ENCODE measurements around the gene TRIM21.
A peak's percentile ranks its signal among the peaks of the same experiment; 100 is the strongest.
"Not testable (repeated sequence)": the region's sequence is repeated elsewhere in the genome, so short reads cannot be mapped to it uniquely, and the experiment has no call there.

The TRIM21 gene

GRCh38 chr11:4393209-4393857 lies at the start of gene TRIM21:
Gene TRIM21 (minus strand): TSS chr11:4393702. CDS start chr11:4390409, 3,293 bp downstream.
- peaks cover 50% of the 10 kb centered on the region for H3K4me1 Mint-ChIP-seq
- ATAC-seq (peak; percentile 99), DNase-seq (ENCODE audit: low spot score in 2 of 2) (peak; percentile 59 to 93)
- H3K36me3 Mint-ChIP-seq: peaks cover 37% of the 10 kb centered on the region
- peak within 1 kb of the TSS; percentile 95 for H3K27ac Mint-ChIP-seq
- H3K9me3 Mint-ChIP-seq: peaks cover 4% of the 10 kb centered on the region
- peak within 1 kb of the TSS; percentile 94 for H3K4me3 Mint-ChIP-seq

- Mint-ChIP-seq H3K4me1 (no peaks in the 10 kb centered on the region), H3K36me3 (no peaks in the 10 kb centered on the region), H3K9me3 (no peaks in the 10 kb centered on the region), H3K27ac (no peak overlapping the region), H3K4me3 (no peak overlapping the region)
- ATAC-seq (no peak), DNase-seq (ENCODE audit: low spot score in 2 of 2) (no peak)
Measured at GRCh38 chr11:4441515-4441914, 48.0 kb upstream of the TRIM21 start.

GRCh38 chr11:4436411-4436810 lies 42.9 kb upstream of the TRIM21 start:
- Mint-ChIP-seq H3K4me3 (no peak overlapping the region), H3K9me3 (no peaks in the 10 kb centered on the region), H3K4me1 (no peaks in the 10 kb centered on the region), H3K27ac (no peak overlapping the region), H3K36me3 (no peaks in the 10 kb centered on the region)
- no peak for DNase-seq (ENCODE audit: low spot score in 2 of 2)
- ATAC-seq: no peak

GRCh38 chr11:4433856-4434255 lies 40.4 kb upstream of the TRIM21 start:
- no peak for ATAC-seq
- H3K27ac Mint-ChIP-seq: no peak overlapping the region
- no peaks in the 10 kb centered on the region for H3K9me3 Mint-ChIP-seq
- H3K4me1 Mint-ChIP-seq: no peaks in the 10 kb centered on the region
- no peak overlapping the region for H3K4me3 Mint-ChIP-seq
- no peak for DNase-seq (ENCODE audit: low spot score in 2 of 2)
- no peaks in the 10 kb centered on the region for H3K36me3 Mint-ChIP-seq

- Mint-ChIP-seq H3K4me3 (no peak overlapping the region), H3K4me1 (no peaks in the 10 kb centered on the region), H3K27ac (no peak overlapping the region), H3K36me3 (no peaks in the 10 kb centered on the region), H3K9me3 (no peaks in the 10 kb centered on the region)
- no peak for ATAC-seq
- DNase-seq (ENCODE audit: low spot score in 2 of 2): no peak
Measured at GRCh38 chr11:4430051-4430450, 36.5 kb upstream of the TRIM21 start.

GRCh38 chr11:4418403-4418802 lies 24.9 kb upstream of the TRIM21 start:
- H3K9me3 Mint-ChIP-seq: no peaks in the 10 kb centered on the region
- no peaks in the 10 kb centered on the region for H3K4me1 Mint-ChIP-seq
- peak; percentile 8 for ATAC-seq
- DNase-seq (ENCODE audit: low spot score in 2 of 2): no peak
- no peaks in the 10 kb centered on the region for H3K36me3 Mint-ChIP-seq
- no peak overlapping the region for H3K4me3 Mint-ChIP-seq
- no peak overlapping the region for H3K27ac Mint-ChIP-seq

- Mint-ChIP-seq H3K9me3 (no peaks in the 10 kb centered on the region), H3K4me3 (no peak overlapping the region), H3K27ac (no peak overlapping the region), H3K36me3 (no peaks in the 10 kb centered on the region), H3K4me1 (no peaks in the 10 kb centered on the region)
- DNase-seq (ENCODE audit: low spot score in 2 of 2) (no peak), ATAC-seq (no peak)
Measured at GRCh38 chr11:4416816-4417215, 23.3 kb upstream of the TRIM21 start.

GRCh38 chr11:4416306-4416705 lies 22.8 kb upstream of the TRIM21 start:
- Mint-ChIP-seq H3K27ac (no peak overlapping the region), H3K4me1 (no peaks in the 10 kb centered on the region), H3K4me3 (no peak overlapping the region), H3K9me3 (no peaks in the 10 kb centered on the region), H3K36me3 (no peaks in the 10 kb centered on the region)
- no peak for ATAC-seq
- DNase-seq (ENCODE audit: low spot score in 2 of 2): no peak

- not testable (repeated sequence) for H3K9me3 Mint-ChIP-seq
Measured at GRCh38 chr11:4406206-4406605, 12.7 kb upstream of the TRIM21 start.

GRCh38 chr11:4393858-4394223 lies 339 bp upstream of the TRIM21 start:
- Mint-ChIP-seq H3K36me3 (peaks cover 31% of the 10 kb centered on the region), H3K4me1 (peaks cover 48% of the 10 kb centered on the region)
- peak; percentile 2 for ATAC-seq

More at GRCh38 chr11:4406206-4406605, 12.7 kb upstream of the TRIM21 start:
- H3K27ac Mint-ChIP-seq; DNase-seq (ENCODE audit: low spot score in 2 of 2); H3K4me3 Mint-ChIP-seq; ATAC-seq; H3K4me1 Mint-ChIP-seq; H3K36me3 Mint-ChIP-seq: not testable (repeated sequence)

GRCh38 chr11:4388221-4388620 lies 5.3 kb downstream of the TRIM21 start:
- peak overlapping the region; percentile 30 for H3K27ac Mint-ChIP-seq
- peaks cover 43% of the 10 kb centered on the region for H3K4me1 Mint-ChIP-seq
- DNase-seq (ENCODE audit: low spot score in 2 of 2) (no peak), ATAC-seq (no peak)
- no peak overlapping the region for H3K4me3 Mint-ChIP-seq
- H3K36me3 Mint-ChIP-seq: peaks cover 81% of the 10 kb centered on the region
- no peaks in the 10 kb centered on the region for H3K9me3 Mint-ChIP-seq

More at GRCh38 chr11:4393858-4394223, 339 bp upstream of the TRIM21 start:
- DNase-seq (ENCODE audit: low spot score in 2 of 2): no peak
- peaks cover 6% of the 10 kb centered on the region for H3K9me3 Mint-ChIP-seq
- peak overlapping the region; percentile 95 for H3K27ac Mint-ChIP-seq
- H3K4me3 Mint-ChIP-seq: peak overlapping the region; percentile 94

- Mint-ChIP-seq H3K4me1 (peaks cover 25% of the 10 kb centered on the region), H3K27ac (peak overlapping the region; percentile 46), H3K4me3 (no peak overlapping the region), H3K36me3 (peaks cover 73% of the 10 kb centered on the region), H3K9me3 (no peaks in the 10 kb centered on the region)
- no peak for DNase-seq (ENCODE audit: low spot score in 2 of 2)
- no peak for ATAC-seq
Measured at GRCh38 chr11:4385978-4386740, 7.3 kb downstream of the TRIM21 start.

GRCh38 chr11:4381901-4382300 lies 11.6 kb downstream of the TRIM21 start:
- no peaks in the 10 kb centered on the region for H3K9me3 Mint-ChIP-seq
- ATAC-seq (no peak), DNase-seq (ENCODE audit: low spot score in 2 of 2) (no peak)
- H3K4me1 Mint-ChIP-seq: no peaks in the 10 kb centered on the region
- no peak overlapping the region for H3K4me3 Mint-ChIP-seq
- no peak overlapping the region for H3K27ac Mint-ChIP-seq
- peaks cover 30% of the 10 kb centered on the region for H3K36me3 Mint-ChIP-seq

GRCh38 chr11:4375431-4376140 lies 17.9 kb downstream of the TRIM21 start:
- peak; percentile 96 for ATAC-seq
- no peak for DNase-seq (ENCODE audit: low spot score in 2 of 2)
- no peak overlapping the region for H3K4me3 Mint-ChIP-seq
- H3K27ac Mint-ChIP-seq: no peak overlapping the region
- H3K36me3 Mint-ChIP-seq: no peaks in the 10 kb centered on the region
- H3K4me1 Mint-ChIP-seq: no peaks in the 10 kb centered on the region
- no peaks in the 10 kb centered on the region for H3K9me3 Mint-ChIP-seq

GRCh38 chr11:4370166-4370565 lies 23.3 kb downstream of the TRIM21 start:
- Mint-ChIP-seq H3K9me3 (no peaks in the 10 kb centered on the region), H3K4me3 (no peak overlapping the region)
- no peak for ATAC-seq

More at GRCh38 chr11:4370166-4370565, 23.3 kb downstream of the TRIM21 start:
- no peaks in the 10 kb centered on the region for H3K36me3 Mint-ChIP-seq
- no peak for DNase-seq (ENCODE audit: low spot score in 2 of 2)
- no peak overlapping the region for H3K27ac Mint-ChIP-seq
- no peaks in the 10 kb centered on the region for H3K4me1 Mint-ChIP-seq
